KBM-7 (cell line): ENCODE data around the gene IGF2BP2.
"Not testable (repeated sequence)": the region's sequence is repeated elsewhere in the genome, so short reads cannot be mapped to it uniquely, and the experiment has no call there.

Experiments
- DNase-seq: peaks from one replicate; pipeline ENCODE4 v3.0.0-alpha.2; 2015
- in situ Hi-C: fragments of 300-500 bp; cut with MboI; formaldehyde crosslinking; loops from 2 replicates; pipeline ENCODE4 v1.14.3; 2020; ENCODE audit warnings: low sequenced_read_pairs, low pct_unique_long_range_greater_than_20kb, mixed read lengths

The IGF2BP2 gene

GRCh38 chr3:185657211-185657610 is 167.6 kb downstream of the IGF2BP2 start:
- in situ Hi-C loops, result no loop called here
- no peak for DNase-seq

- in situ Hi-C loops, result no loop called here
- no peak for DNase-seq
Observed at GRCh38 chr3:185656321-185656840, 168.5 kb downstream of the IGF2BP2 start.

DNA sequence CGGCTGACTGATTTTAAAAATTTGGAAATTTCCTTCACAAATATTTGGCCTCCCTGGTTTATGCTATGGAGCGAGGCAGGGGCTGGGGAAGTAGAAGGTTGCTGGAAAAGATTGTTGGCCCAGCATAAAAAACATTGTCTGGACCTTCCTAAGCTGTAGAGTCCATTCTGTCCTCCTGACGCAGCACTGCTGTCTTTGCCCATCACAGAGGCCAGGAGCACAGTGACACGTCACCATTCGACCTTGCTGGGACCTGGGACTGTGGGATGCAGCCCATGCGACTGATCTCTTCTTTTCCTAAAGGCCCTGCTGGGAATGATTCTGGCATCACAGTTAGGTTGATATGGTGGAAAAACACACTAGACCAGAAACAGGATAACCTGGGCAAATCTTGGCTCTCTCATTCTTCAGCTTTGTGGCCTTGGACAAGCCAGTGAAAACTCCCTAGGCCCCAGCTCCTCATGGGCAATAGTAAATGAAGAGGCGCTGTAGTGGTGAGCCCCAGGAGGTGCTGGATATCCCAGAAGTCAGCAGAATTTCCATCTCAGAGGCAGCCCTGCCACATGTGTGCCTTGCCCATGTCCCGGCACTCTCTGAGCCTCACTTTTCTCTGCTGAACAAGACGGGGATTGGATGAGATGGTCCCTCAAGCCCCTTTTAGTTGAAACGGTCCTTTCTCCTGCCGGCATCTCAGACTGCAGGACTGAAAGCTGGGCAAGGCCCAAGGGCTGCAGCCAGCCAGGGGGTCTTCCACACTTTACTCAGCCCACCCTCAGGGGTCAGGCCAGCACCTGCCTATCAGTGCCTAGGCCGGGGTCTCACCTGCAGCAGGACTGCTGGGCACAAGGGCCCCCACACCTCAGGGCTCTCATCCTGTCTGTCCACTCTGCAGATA is 169.2 kb downstream of the IGF2BP2 start:
- no peak for DNase-seq
- in situ Hi-C loops, result no loop called here

- DNase-seq, result no peak
Observed at GRCh38 chr3:185654758-185655145, 170.1 kb downstream of the IGF2BP2 start.

DNA sequence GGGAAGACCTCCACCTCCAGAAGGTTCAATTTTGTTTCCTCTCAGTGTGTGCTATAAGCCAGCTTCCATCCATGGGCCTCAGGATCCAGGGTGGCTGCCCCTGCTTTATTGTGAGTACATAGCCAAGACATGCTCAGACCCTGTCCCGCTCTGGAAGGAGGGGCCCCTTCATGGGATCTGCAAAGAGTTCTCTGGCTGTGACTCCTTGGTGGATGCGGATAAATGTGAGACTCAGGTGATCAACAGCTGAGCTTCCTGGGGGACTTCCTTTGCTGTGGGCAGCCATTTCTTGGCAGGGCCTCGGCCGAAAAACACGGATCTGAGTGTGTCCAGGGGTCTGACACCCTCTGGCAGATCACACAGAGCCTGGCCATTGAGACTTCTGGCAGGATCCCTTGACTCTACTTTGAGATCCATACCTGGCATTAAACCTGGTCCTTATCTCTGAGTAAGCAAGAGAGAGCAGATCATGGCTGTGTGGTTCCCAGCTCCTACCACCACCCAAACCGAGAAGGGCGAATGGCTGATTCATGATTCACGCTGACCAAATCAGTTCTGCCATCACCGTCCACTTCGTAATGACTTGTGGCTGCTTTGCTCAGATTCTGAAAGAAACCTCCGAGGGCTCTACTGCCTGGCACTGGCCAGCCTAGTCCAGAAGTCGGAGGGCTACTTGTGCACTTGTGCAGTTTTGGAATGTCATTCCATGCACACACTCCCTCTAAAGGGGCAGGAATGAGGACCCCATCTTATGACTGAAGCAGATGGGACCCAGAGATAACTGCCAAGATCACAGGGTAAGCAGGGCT is 170.7 kb downstream of the IGF2BP2 start:
- in situ Hi-C loops, result no loop called here
- no peak for DNase-seq

More at GRCh38 chr3:185654758-185655145, 170.1 kb downstream of the IGF2BP2 start:
- in situ Hi-C loops, result no loop called here

- no peak for DNase-seq
- in situ Hi-C loops, result no loop called here
Observed at GRCh38 chr3:185651971-185652370, 172.9 kb downstream of the IGF2BP2 start.

- no peak for DNase-seq
- in situ Hi-C loops, result no loop called here
Observed at GRCh38 chr3:185649414-185649813, 175.4 kb downstream of the IGF2BP2 start.

DNA sequence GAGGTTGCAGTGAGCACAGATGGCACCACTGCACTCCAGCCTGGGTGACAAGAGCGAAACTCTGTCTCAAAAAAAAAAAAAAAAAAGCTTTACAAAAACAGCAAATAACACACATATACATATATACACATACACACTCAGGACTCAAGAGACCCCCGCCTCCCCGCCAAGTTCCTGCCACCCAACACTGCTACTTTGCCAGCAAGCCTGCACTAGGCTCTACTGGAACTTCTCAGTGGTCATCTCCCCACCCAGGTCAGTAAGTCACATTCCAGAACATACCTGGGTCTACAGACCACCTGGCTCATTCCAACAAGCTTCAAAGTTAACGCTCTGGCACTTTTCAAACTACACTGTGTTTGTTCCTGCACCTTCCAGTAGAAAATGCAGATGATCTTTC is 176.4 kb downstream of the IGF2BP2 start:
- DNase-seq, result no peak
- in situ Hi-C loops, result no loop called here

GRCh38 chr3:185647880-185648210 is 177.0 kb downstream of the IGF2BP2 start:
- DNase-seq, result no peak
- in situ Hi-C loops, result no loop called here

DNA sequence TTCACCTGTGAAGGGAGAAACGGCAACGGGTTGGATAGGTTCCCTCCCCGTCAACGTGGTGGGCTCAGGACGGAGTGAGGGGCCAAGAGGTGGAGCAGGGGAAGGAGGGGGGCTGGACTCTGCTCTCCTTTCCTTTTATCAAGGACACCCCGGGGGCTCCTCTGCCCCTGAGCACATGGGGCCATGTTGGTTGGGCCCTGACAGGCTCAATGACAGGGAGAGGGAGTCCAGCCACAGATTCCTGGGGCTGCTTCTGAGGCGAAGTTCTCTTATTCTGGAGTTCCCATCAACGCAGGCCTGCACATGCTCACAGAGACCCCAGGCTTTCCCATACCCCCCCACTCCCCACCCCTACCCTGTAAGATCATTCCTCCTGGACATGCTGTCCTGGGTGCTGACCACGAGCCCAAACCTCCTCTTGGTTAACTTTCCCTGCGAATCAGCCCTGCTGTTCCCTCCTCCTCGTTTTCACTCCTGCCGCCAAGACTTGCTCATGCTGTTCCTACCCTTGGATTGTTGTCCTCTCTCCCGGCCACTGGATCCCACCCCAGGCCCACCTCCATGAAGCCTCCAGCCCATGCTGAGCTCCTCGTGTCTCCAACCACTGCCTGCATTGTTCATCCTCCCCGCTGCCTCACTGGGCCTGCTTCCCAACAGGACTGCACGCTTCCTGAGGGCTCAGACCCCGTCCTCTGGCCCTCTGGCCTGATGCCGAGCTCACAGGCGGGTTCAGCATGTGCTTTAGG is 177.5 kb downstream of the IGF2BP2 start:
- no peak for DNase-seq
- in situ Hi-C loops, result no loop called here

DNA sequence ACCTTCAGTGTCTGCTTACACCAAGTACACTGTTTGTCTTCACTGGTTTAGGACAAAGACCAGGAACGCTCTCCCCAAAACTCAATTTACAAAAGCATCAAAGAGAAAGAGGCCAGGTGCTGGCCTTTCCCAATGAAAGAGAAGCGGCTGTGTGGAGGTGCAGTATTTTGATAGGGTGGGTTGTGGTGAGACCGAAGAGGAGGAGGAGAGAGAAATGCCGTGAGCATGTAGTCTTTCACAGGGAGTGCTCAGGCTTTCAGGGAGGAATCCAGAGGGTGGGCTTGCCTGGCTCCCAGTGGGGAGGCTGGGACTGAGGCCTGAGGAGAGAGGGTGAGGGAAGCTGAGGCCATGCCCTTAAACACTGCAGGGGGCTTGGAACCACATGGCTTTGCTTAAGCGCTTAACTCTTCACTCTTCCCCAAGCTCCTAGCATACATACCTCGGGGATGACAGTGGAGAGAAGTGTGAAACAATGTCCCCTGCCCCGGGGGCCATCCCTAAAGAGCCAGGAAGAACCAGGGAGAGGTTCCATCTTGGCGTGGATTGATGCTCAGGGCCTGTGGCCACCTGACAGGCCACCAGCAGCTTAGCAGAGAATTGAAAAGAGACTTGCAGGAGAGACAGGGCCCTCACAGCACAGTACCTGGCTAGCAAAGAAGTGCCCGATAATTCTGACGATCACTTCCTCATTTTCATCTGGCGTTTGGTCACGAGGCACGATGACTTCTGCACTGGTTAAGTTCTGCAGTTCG is 178.3 kb downstream of the IGF2BP2 start:
- in situ Hi-C loops, result no loop called here
- peak; percentile 29 for DNase-seq

GRCh38 chr3:185645596-185646381 is 179.1 kb downstream of the IGF2BP2 start:
- in situ Hi-C loops, result no loop called here
- no peak for DNase-seq

DNA sequence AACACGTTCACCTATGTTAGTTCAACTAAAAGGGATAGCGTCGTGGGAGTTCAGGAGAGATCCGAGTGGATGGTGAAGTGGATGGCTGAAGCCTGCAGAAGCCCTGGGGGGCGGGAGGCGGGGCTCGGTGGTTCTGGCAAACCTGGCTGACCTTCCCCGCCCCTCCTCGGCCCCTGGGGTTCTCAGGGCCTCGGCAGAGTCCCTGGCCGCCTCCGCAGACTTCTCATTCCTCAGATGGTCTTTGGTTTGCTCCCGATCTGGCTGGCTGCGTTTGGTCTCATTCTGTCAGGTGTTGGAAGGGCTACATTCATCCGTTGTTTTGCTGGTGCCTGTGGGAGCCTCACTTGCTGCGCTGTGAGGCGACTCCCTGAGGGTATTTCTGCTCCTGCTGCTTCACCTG is 179.7 kb downstream of the IGF2BP2 start:
- DNase-seq, in situ Hi-C loops: not testable (repeated sequence)

- in situ Hi-C loops, result no loop called here
Observed at GRCh38 chr3:185640308-185640707, 184.5 kb downstream of the IGF2BP2 start.

GRCh38 chr3:185639632-185640206 is 185.1 kb downstream of the IGF2BP2 start:
- no peak for DNase-seq
- in situ Hi-C loops, result no loop called here

More at GRCh38 chr3:185640308-185640707, 184.5 kb downstream of the IGF2BP2 start:
- DNase-seq, result no peak

DNA sequence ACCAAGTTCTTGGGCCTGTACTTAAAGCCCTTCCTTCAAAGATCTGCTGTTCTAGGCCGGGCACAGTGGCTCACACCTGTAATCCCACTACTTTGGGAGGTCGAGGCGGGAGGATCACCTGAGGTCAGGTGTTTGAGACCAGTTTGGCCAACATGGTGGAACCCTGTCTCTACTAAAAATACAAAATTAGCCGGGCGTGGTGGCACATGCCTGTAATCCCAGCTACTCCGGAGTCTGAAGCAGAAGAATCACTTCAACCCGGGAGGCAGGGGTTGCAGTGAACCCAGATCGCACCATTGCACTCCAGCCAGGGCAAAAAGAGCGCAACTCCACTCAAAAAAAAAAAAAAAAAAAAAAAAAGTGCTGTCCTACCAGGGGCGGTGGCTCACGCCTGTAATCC is 186.2 kb downstream of the IGF2BP2 start:
- in situ Hi-C loops, result not testable (repeated sequence)

DNA sequence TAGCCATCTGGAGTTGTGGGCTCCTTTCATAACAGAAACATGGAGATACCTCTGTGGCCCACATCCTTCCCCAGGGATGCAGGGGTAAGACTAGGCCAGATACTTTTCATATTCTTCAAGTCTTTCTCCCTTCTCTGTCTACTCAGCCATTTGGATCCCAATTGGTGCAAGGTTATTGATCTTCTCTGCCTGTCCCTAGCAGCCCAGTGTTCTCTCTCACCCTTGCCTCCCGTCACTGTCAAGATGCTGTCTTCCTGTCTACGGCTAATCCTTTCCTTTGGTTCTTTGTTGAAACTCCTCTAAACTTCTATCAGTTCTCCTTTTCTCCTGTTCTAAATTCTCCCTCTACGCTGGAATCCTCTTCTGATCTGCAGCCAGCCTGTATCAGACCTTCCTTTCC is 187.5 kb downstream of the IGF2BP2 start:
- in situ Hi-C loops, result no loop called here
- no peak for DNase-seq

More for the DNA sequence above, 186.2 kb downstream of the IGF2BP2 start:
- DNase-seq, result not testable (repeated sequence)

- DNase-seq, result no peak
- in situ Hi-C loops, result no loop called here
Observed at GRCh38 chr3:185632996-185633395, 191.8 kb downstream of the IGF2BP2 start.
